BLaER1 (cell line): ENCODE measurements around the gene TNS1.

Experiments used
- H3K27ac ChIP-seq: shearing (Covaris generic); formaldehyde crosslinking; 2 replicates; pipeline ENCODE4 v1.8.1; 2022
- H3K27me3 ChIP-seq: shearing (Covaris generic); formaldehyde crosslinking; 2 replicates; pipeline ENCODE4 v1.8.1; 2022
- H3K36me3 ChIP-seq: shearing (Covaris generic); formaldehyde crosslinking; 2 replicates; pipeline ENCODE4 v1.8.1; 2022
- H3K4me1 ChIP-seq: shearing (Covaris generic); formaldehyde crosslinking; 2 replicates; pipeline ENCODE4 v1.8.1; 2022
- H3K4me2 ChIP-seq: shearing (Covaris generic); formaldehyde crosslinking; 2 replicates; pipeline ENCODE4 v1.8.1; 2022
- H3K4me3 ChIP-seq: shearing (Covaris generic); formaldehyde crosslinking; 2 replicates; pipeline ENCODE4 v1.8.1; 2022
- H3K9ac ChIP-seq: shearing (Covaris generic); formaldehyde crosslinking; 2 replicates; pipeline ENCODE4 v1.8.1; 2022
- H3K9me3 ChIP-seq: shearing (Covaris generic); formaldehyde crosslinking; 2 replicates; pipeline ENCODE4 v1.8.1; 2022
- H4K20me1 ChIP-seq: shearing (Covaris generic); formaldehyde crosslinking; 2 replicates; pipeline ENCODE4 v1.8.1; 2022
- Cebpa-rat ChIP-seq: shearing (Covaris generic); IDR thresholded peaks from 2 replicates; pipeline ENCODE4 v1.8.1; 2022

Gene TNS1

DNA sequence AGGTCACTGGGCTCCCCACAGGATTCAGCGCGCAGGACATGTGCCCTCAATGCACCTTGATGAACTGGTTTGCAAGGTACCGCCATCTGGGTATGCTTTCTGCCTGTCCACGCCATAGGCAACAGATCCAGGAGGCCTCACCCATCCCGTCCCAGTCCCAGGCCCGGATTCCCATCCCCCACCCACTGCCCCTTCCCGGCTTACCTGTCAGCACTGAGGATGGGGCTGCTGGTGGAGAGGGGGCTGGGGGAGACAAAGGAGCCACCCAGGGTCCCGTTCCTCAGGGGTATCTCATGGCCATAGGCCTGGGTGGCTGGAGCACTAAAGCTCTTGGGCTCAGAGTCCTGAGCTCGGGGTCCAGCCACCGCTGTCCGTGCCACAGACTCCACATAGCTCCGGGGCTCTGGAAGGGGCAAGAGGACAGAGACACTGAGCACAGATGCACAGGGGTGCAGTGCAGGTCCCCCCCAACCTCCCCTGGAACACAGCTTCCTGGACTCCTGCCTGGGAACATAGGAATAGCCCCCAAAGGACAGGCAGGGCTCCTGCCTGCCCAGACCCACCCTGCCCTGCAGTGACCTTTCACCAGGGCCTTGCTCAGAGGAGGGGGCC is 181.2 kb downstream of the TNS1 start:
- no peak for TF ChIP-seq Cebpa-rat

DNA sequence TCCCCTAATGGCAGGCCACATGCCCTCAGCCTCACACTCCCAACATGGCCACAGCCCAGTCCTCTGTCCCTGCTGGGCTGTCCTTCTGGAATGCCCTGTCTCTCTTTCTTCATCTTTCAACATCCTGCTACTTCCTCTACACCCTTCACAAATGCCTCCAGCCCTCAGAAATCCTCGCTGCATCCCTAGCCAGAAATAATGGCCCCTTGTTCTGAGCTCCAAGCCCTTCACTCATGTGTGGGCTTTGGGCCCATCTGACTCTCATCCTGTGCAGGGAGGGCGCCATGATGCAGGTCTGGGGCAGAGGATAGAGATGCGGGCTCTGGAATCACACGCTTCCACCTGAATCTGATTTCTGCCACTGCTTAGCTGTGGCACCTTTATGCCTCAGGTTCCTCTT is 181.9 kb downstream of the TNS1 start:
- no peak overlapping the region for H3K4me2 ChIP-seq
- H4K20me1 ChIP-seq = 0 out of 2 replicates have a peak, but pooled peaks cover 10% of the 10 kb centered on the region
- TF ChIP-seq Cebpa-rat = no peak
- no peak overlapping the region for H3K4me3 ChIP-seq
- H3K4me1 ChIP-seq = peaks cover 14% of the 10 kb centered on the region
- H3K27ac ChIP-seq = no peak overlapping the region
- H3K9ac ChIP-seq = no peak overlapping the region
- H3K9me3 ChIP-seq = no peaks in the 10 kb centered on the region
- H3K36me3 ChIP-seq = peaks cover 73% of the 10 kb centered on the region
- no peaks in the 10 kb centered on the region for H3K27me3 ChIP-seq

More for the DNA sequence above, 181.2 kb downstream of the TNS1 start:
- Histone ChIP-seq H3K4me2 (no peak overlapping the region), H3K36me3 (peaks cover 67% of the 10 kb centered on the region), H3K4me1 (peaks cover 7% of the 10 kb centered on the region), H3K4me3 (no peak overlapping the region), H3K27ac (no peak overlapping the region), H4K20me1 (0 out of 2 replicates have a peak, but pooled peaks cover 10% of the 10 kb centered on the region), H3K27me3 (no peaks in the 10 kb centered on the region), H3K9me3 (no peaks in the 10 kb centered on the region), H3K9ac (no peak overlapping the region)

DNA sequence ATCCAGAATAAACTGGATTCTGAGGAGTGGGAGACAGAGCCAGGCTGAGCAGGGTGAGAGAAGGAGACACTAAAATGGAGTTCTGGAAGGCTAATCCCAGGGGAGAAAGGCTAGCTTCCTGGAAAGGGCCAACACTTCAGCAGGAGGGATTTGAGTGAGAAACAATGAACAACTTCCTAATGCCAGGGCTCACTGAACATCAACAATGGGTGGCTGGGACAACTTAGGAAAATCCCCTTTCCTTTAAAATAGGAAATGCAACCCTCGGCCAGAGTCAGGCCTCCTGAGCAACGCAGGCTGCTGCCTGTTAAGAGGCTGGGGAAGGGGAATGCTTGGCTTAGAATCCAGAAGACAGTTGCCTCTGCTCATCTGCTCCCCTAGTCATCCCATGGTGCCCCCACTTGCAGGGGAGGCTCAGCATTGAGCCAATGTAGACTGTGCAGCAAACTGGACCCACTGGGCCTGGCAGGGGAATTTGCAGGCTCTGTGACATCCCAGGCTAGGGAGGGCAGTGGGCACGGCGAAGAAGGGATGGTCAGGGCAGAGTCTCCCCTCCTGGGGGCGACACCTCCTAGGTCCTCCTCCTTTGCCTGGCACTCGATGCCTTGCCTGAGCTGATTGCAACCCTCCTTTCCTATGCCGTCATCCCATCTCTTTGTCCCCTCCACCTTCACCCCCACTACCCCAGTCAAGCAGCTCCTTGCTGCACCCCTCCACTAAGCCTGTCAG is 182.5 kb downstream of the TNS1 start:
- no peaks in the 10 kb centered on the region for H3K27me3 ChIP-seq

DNA sequence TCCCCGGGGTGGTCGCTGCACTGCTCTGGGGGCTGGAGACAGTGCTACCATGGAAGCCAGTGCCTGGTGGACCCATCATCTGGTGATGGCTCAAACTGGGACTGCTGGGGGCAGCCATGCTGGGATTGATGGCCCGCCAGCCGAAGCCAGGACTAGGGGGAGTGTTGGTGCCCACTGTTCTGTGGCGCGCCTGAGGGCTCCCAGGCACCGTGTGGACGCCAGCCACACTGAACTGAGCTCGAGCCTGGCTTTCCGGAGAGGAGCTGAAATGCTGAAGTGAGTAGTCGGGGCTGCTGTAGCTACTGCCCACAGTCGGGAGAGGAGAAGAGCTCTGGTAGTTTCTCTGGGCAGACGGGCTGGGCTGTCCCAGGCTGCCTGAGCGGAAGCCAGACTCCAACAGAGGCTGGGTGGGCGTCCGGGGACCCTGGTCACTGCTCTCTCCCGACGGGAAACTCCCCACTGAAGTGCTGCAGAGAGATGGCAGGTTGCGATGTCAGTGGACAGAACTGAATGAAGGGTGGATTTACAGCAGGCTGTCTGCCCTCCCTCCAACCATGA is 184.4 kb downstream of the TNS1 start:
- H3K4me2 ChIP-seq = no peak overlapping the region
- no peaks in the 10 kb centered on the region for H3K27me3 ChIP-seq
- no peaks in the 10 kb centered on the region for H3K9me3 ChIP-seq
- no peak overlapping the region for H3K27ac ChIP-seq
- H3K4me1 ChIP-seq = peaks cover 19% of the 10 kb centered on the region
- H4K20me1 ChIP-seq = 0 out of 2 replicates have a peak, but pooled peaks cover 6% of the 10 kb centered on the region
- TF ChIP-seq Cebpa-rat = no peak
- H3K36me3 ChIP-seq = peaks cover 91% of the 10 kb centered on the region
- no peak overlapping the region for H3K9ac ChIP-seq
- H3K4me3 ChIP-seq = no peak overlapping the region

More for the DNA sequence above, 182.5 kb downstream of the TNS1 start:
- peaks cover 19% of the 10 kb centered on the region for H3K4me1 ChIP-seq
- no peak overlapping the region for H3K9ac ChIP-seq
- no peak for TF ChIP-seq Cebpa-rat
- H3K4me3 ChIP-seq = no peak overlapping the region
- 0 out of 2 replicates have a peak, but pooled peaks cover 6% of the 10 kb centered on the region for H4K20me1 ChIP-seq
- no peak overlapping the region for H3K27ac ChIP-seq
- peaks cover 79% of the 10 kb centered on the region for H3K36me3 ChIP-seq
- H3K4me2 ChIP-seq = no peak overlapping the region
- no peaks in the 10 kb centered on the region for H3K9me3 ChIP-seq

DNA sequence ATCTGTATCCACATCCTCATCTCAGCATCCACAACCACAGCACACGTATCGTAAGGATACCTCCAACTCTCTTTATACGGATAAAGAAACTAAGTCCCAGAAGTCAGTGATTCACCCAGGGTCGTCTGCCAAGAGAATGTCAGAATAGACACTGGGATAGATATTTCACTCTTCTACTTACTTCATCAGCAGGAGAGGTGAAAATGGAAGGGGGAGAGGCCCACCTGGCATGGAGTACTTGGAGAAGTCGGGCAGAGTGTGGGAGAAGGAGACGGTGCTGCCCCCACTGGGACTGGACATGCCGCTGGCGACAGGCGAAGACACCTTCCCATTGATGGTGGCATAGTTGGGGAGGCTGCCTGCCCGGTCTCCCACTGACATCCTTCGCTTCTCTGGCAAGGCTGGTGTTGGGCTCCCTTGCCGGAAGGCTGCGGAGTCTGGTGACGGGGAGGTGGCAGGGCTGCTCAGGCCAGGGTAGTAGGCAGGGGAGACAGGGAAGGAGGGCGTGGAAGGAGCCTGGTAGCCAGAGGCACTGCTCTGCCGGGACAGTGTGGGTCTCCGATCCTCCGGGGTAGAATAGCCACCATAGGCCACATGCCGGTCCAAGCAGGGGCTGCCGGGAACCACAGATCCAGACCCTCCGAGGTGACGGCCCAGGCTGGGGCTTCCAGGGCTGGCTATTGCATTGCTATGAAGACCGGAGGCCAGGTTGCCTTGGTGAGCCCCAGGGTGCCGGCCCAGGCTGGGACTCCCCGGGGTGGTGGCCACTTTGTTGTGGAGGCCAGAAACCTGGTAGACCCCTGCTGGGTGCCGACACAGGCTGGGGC is 185.1 kb downstream of the TNS1 start:
- no peaks in the 10 kb centered on the region for H3K27me3 ChIP-seq

DNA sequence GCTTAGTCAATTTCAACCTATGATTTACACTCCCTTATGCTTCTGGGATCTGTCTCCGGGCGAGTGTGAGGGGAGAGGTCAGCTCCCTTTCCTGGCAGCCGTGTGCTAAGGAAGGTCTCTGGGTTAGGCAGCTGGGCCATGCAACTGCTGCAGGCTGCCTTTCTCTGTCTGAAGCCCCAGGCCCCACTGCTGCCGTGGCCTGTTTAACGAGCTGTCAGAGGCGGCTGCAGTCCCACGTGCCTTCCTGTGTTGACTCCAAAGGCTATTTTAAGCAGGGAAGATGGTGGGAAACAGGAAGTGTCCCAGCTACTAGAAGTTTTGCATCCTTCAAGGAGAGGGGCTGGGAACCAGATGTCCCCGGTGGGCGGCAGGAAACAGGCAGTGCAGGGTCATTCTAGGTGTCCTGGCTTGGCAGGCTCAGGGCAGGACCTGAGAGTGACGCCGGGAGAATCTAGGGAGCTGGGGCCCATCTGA is 186.4 kb downstream of the TNS1 start:
- no peaks in the 10 kb centered on the region for H3K27me3 ChIP-seq
- peaks cover 98% of the 10 kb centered on the region for H3K36me3 ChIP-seq
- peak overlapping the region; percentile 59 for H3K27ac ChIP-seq
- peaks cover 19% of the 10 kb centered on the region for H3K4me1 ChIP-seq
- H3K4me3 ChIP-seq = no peak overlapping the region
- TF ChIP-seq Cebpa-rat = no peak
- H3K4me2 ChIP-seq = peak overlapping the region; percentile 72
- 0 out of 2 replicates have a peak, but pooled peaks cover 6% of the 10 kb centered on the region for H4K20me1 ChIP-seq
- H3K9me3 ChIP-seq = no peaks in the 10 kb centered on the region
- peak overlapping the region; percentile 63 for H3K9ac ChIP-seq

More for the DNA sequence above, 185.1 kb downstream of the TNS1 start:
- Histone ChIP-seq H3K9ac (no peak overlapping the region), H3K27ac (no peak overlapping the region), H3K4me2 (no peak overlapping the region), H3K36me3 (peaks cover 95% of the 10 kb centered on the region), H4K20me1 (0 out of 2 replicates have a peak, but pooled peaks cover 6% of the 10 kb centered on the region), H3K4me3 (no peak overlapping the region), H3K4me1 (peaks cover 19% of the 10 kb centered on the region), H3K9me3 (no peaks in the 10 kb centered on the region)
- TF ChIP-seq Cebpa-rat = no peak

DNA sequence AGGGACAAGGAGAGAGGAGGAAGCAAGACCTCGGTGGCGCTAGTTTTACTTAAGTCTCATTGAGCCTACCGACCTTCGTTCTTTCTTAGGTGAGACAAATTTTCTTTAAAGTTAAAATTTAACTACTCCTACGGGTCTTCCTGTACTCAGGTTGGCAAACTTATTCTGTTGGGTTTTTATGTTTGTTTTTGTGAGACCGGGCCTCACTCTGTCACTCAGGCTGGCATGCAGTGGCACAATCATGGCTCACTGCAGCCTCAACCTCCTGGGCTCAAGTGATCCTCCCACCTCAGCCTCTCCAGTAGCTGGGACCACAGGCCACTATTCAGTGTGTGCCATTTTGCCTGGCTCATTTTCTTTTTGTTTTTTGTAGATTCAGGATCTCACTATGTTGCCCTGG is 189.0 kb downstream of the TNS1 start:
- Histone ChIP-seq H3K4me1 (peaks cover 19% of the 10 kb centered on the region), H3K9ac (no peak overlapping the region), H4K20me1 (no peaks in the 10 kb centered on the region), H3K27ac (no peak overlapping the region), H3K36me3 (peaks cover 95% of the 10 kb centered on the region), H3K9me3 (no peaks in the 10 kb centered on the region), H3K4me2 (no peak overlapping the region), H3K4me3 (no peak overlapping the region), H3K27me3 (no peaks in the 10 kb centered on the region)
- TF ChIP-seq Cebpa-rat = no peak

DNA sequence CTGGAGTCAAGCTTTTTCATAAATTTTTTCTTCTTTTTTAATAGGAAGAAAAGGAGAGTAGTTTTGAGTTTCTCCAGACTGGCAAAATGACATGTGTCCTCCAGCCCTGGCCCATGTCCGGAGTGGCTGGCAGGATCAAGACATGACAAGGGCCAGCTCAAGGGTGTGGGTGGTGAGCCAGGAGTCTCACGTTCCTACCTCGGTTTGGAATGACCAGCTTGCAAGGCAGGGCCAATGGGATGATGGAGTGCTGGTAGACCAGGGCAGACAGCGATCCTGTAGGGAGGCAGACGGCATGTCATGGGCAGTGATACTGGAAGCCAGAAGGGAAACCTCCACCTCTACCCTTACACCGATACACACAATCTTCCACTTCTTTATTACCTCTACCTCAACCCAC is 190.6 kb downstream of the TNS1 start:
- TF ChIP-seq Cebpa-rat = no peak
- Histone ChIP-seq H3K27ac (no peak overlapping the region), H4K20me1 (no peaks in the 10 kb centered on the region), H3K4me2 (no peak overlapping the region), H3K4me3 (no peak overlapping the region), H3K9me3 (no peaks in the 10 kb centered on the region), H3K27me3 (no peaks in the 10 kb centered on the region), H3K9ac (no peak overlapping the region), H3K4me1 (peaks cover 24% of the 10 kb centered on the region), H3K36me3 (peaks cover 95% of the 10 kb centered on the region)

DNA sequence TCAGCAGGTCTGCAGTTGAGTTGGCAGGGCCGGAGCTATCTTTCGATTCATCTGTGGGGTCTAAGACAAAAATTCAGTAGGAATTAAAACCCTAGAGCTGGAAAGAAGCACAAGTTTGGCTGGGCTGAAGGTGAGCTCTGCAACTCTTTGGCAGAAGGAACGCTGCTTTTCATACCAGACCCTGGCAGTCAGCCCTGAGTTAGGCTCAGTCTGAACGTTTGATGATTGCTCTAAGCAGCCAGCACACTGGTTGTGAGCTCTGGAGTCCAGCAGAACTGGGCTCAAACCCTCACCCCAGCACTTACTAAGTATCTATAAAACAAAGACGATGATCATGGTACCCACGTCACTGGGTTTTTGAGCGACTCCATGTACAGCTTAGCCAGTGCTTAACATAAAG is 192.5 kb downstream of the TNS1 start:
- Histone ChIP-seq H3K9me3 (no peaks in the 10 kb centered on the region), H3K27ac (no peak overlapping the region), H3K27me3 (no peaks in the 10 kb centered on the region), H4K20me1 (no peaks in the 10 kb centered on the region), H3K36me3 (peaks cover 95% of the 10 kb centered on the region), H3K4me1 (peaks cover 7% of the 10 kb centered on the region; the same call in 1 of the 2 replicates), H3K4me2 (no peak overlapping the region), H3K4me3 (no peak overlapping the region), H3K9ac (no peak overlapping the region)
- TF ChIP-seq Cebpa-rat = no peak
